Neural cell (in vitro differentiated cells): ENCODE data around the gene CATSPERD.

Source experiments
- EZH2 ChIP-seq: fragments of 200-600, 300-800 bp; shearing (Covaris generic), sonication (generic); IDR thresholded peaks from 2 replicates; pipeline ENCODE4 v1.6.1; 2014; ENCODE audit warnings: antibody characterized with exemption, low read length, borderline replicate concordance, mild to moderate bottlenecking; ENCODE audit not compliant: insufficient read depth, poor library complexity, severe bottlenecking
- MXI1 ChIP-seq: fragments of 450-650 bp; conservative IDR thresholded peaks from 2 replicates; pipeline ENCODE4 v1.6.1; 2014; ENCODE audit warnings: antibody characterized with exemption, mild to moderate bottlenecking; ENCODE audit not compliant: poor library complexity, severe bottlenecking
- SMC3 ChIP-seq: fragments of 450-650 bp; conservative IDR thresholded peaks from 2 replicates; pipeline ENCODE4 v1.6.1; 2014; ENCODE audit warnings: antibody characterized with exemption, mild to moderate bottlenecking, moderate library complexity; ENCODE audit not compliant: poor library complexity
- TAF1 ChIP-seq: IDR thresholded peaks from 2 replicates; pipeline ENCODE4 v1.6.1; 2012; ENCODE audit warnings: low read depth
- TF ChIP-seq, protein P1 (sequence below): fragments of 450-650 bp; IDR thresholded peaks from 2 replicates; pipeline ENCODE4 v1.5.1; 2014; ENCODE audit warnings: antibody characterized with exemption, mild to moderate bottlenecking, moderate library complexity; ENCODE audit not compliant: poor library complexity, severe bottlenecking

DNA sequence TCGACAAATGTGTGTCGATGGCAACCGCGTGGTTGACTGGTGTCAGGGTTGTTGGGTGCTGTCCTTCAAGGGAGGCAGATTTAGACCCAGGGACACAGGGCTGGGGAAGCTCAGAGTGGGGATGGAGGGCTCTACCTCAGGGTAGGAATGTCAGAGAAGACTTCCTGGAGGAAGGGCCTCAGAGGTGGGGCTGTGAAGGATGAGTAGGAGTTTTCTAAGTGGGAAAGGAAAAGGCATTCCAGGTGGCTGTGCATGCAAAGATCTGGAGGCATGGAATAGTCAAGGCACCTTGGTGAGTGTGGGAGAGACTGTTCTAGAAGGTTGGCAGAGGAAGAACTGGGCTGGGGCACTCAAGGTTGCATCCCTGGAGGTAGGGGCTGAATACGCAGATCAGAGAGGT, 86.5 kb downstream of the CATSPERD start:
- TF ChIP-seq, protein P1, sequence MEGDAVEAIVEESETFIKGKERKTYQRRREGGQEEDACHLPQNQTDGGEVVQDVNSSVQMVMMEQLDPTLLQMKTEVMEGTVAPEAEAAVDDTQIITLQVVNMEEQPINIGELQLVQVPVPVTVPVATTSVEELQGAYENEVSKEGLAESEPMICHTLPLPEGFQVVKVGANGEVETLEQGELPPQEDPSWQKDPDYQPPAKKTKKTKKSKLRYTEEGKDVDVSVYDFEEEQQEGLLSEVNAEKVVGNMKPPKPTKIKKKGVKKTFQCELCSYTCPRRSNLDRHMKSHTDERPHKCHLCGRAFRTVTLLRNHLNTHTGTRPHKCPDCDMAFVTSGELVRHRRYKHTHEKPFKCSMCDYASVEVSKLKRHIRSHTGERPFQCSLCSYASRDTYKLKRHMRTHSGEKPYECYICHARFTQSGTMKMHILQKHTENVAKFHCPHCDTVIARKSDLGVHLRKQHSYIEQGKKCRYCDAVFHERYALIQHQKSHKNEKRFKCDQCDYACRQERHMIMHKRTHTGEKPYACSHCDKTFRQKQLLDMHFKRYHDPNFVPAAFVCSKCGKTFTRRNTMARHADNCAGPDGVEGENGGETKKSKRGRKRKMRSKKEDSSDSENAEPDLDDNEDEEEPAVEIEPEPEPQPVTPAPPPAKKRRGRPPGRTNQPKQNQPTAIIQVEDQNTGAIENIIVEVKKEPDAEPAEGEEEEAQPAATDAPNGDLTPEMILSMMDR = no peak
- TF ChIP-seq EZH2 (no peak), SMC3 (no peak), TAF1 (no peak), MXI1 (no peak)
